GM20000 (cell line): ENCODE data around the gene ZNF831.

Experiments
- DNase-seq: peaks from one replicate; pipeline ENCODE4 v3.0.0; 2012; ENCODE audit warnings: low spot score
- CTCF ChIP-seq: IDR thresholded peaks from 2 replicates; pipeline ENCODE4 v1.5.1; 2012; ENCODE audit warnings: mild to moderate bottlenecking, control low read depth; ENCODE audit errors: extremely low read depth, missing control alignments

The ZNF831 gene

DNA sequence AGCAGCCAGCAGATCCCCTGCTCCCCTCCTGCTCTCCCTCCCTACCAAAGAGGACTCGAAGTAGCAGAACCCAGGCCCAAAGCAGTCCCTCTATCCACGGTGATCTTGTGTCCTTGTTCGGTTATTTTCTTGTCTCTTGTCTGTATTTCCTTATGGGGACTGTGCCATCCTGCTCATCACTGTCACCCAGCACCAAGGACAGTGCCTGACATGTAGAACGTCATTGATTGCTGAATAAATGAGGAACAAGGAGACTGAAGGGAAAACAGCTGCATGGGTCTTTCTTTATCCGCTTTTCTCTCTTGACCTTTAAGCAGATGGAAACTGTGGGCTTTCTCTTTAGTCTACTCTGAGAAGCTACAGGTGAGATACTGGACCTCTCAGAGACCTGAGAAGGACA is 29.4 kb upstream of the ZNF831 start:
- DNase-seq = no peak
- no peak for TF ChIP-seq CTCF

DNA sequence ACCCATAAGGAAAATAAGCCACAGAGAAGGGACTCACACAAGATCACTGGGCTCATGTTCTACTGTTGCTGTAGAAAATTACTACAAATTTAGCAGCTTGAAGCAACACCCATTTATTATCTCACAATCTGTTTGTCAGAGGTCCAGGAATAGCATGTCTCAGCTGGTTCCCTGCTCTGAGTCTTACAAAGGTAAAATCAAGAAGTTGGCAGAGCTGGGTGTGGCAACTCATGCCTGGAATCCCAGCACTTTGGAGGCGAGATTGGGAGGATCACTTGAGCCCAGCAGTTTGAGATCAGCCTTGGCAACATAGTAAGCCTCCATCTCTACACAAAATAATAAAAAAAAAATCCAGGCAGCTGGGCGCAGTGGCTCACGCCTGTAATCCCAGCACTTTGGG is 28.5 kb upstream of the ZNF831 start:
- no peak for DNase-seq
- no peak for TF ChIP-seq CTCF

DNA sequence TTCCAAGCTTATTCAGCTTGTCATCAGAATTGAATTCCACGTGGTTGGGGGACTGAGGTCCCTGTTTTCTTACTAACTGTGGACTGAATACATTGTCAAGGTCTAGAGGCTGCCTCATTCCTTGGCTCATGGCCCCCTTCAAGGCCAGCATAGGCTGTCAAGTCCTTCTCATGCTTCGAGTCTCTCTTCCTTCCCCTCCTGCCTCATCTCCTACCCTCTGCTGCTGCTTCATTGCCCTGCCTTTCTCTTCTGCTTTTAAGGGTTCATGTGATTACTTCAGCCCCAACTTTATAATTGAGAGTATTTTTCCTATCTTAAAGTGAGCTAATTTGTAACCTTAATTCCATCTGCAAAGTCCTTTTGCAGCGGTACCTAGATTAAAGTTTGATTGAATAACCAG is 27.6 kb upstream of the ZNF831 start:
- no peak for DNase-seq
- TF ChIP-seq CTCF = no peak

GRCh38 chr20:59137532-59137931 is 26.1 kb upstream of the ZNF831 start:
- no peak for TF ChIP-seq CTCF
- no peak for DNase-seq

- DNase-seq = no peak
- TF ChIP-seq CTCF = no peak
Measured at GRCh38 chr20:59138114-59138748, 25.4 kb upstream of the ZNF831 start.

- TF ChIP-seq CTCF = no peak
- DNase-seq = no peak
Measured at GRCh38 chr20:59139998-59140397, 23.6 kb upstream of the ZNF831 start.

- DNase-seq = no peak
Measured at GRCh38 chr20:59141818-59142581, 21.6 kb upstream of the ZNF831 start.

More at GRCh38 chr20:59141818-59142581, 21.6 kb upstream of the ZNF831 start:
- no peak for TF ChIP-seq CTCF
